Measurements from ENCODE around the gene AVPR1B.
A peak's percentile ranks its signal among the peaks of the same experiment; 100 is the strongest.

AVPR1B gene

GRCh38 chr1:206117151-206117948, at the start of gene AVPR1B:
TSS of gene AVPR1B (minus strand) at chr1:206117388. CDS start at chr1:206116890, 498 bp downstream.
- DNase-seq: peak; percentile 9

GRCh38 chr1:206145771-206146290, 28.6 kb upstream of the AVPR1B start:
- no peak for DNase-seq

- DNase-seq: no peak
Observed at GRCh38 chr1:206144605-206145004, 27.4 kb upstream of the AVPR1B start.

- DNase-seq: no peak
Observed at GRCh38 chr1:206143537-206144172, 26.5 kb upstream of the AVPR1B start.

GRCh38 chr1:206142770-206143169, 25.6 kb upstream of the AVPR1B start:
- DNase-seq: no peak

- no peak for DNase-seq
Observed at GRCh38 chr1:206142011-206142410, 24.8 kb upstream of the AVPR1B start.

- no peak for DNase-seq
Observed at GRCh38 chr1:206136241-206136640, 19.1 kb upstream of the AVPR1B start.

- no peak for DNase-seq
Observed at GRCh38 chr1:206135248-206135647, 18.1 kb upstream of the AVPR1B start.

GRCh38 chr1:206133751-206134415, 16.7 kb upstream of the AVPR1B start:
- DNase-seq: no peak

- DNase-seq: no peak
Observed at GRCh38 chr1:206131037-206131436, 13.8 kb upstream of the AVPR1B start.

GRCh38 chr1:206128196-206128595, 11.0 kb upstream of the AVPR1B start:
- no peak for DNase-seq

- DNase-seq: no peak
Observed at GRCh38 chr1:206127336-206127735, 10.1 kb upstream of the AVPR1B start.

- DNase-seq: no peak
Observed at GRCh38 chr1:206125346-206125745, 8.2 kb upstream of the AVPR1B start.

- no peak for DNase-seq
Observed at GRCh38 chr1:206122686-206123085, 5.5 kb upstream of the AVPR1B start.

GRCh38 chr1:206121269-206121668, 4.1 kb upstream of the AVPR1B start:
- DNase-seq: no peak

- no peak for DNase-seq
Observed at GRCh38 chr1:206120406-206120805, 3.2 kb upstream of the AVPR1B start.

- no peak for DNase-seq
Observed at GRCh38 chr1:206116873-206117150, 376 bp downstream of the AVPR1B start.

GRCh38 chr1:206116191-206116872, 856 bp downstream of the AVPR1B start:
- DNase-seq: no peak

- DNase-seq: no peak
Observed at GRCh38 chr1:206115791-206116190, 1.4 kb downstream of the AVPR1B start.

- DNase-seq: no peak
Observed at GRCh38 chr1:206114692-206115640, 2.2 kb downstream of the AVPR1B start.

- no peak for DNase-seq
Observed at GRCh38 chr1:206112600-206113301, 4.4 kb downstream of the AVPR1B start.

Measured in activated CD4-positive, alpha-beta T cell treated with anti-CD3 and anti-CD28 coated beads, Interleukin-10, Interleukin-2, amounts not matched to agents 100 ng/mL and 50 ng/mL, durations not matched to agents 16 hours and 8 hours (primary cell).